ENCODE results near the gene BARHL1.

The BARHL1 gene

GRCh38 chr9:132548751-132549640, 33.4 kb upstream of the BARHL1 start:
- H3K27me3 ChIP-seq (ENCODE audit: control insufficient read depth, low read length), result no peaks in the 10 kb centered on the region
- H3K9me2 ChIP-seq (replicated peaks; ENCODE audit: control insufficient read depth, low read length), result no peaks in the 10 kb centered on the region
- H3K9me3 ChIP-seq (ENCODE audit: control insufficient read depth, insufficient read depth, low read length), result no peaks in the 10 kb centered on the region
- no peaks in the 10 kb centered on the region for H3K79me2 ChIP-seq (ENCODE audit: control insufficient read depth, low read length)
- H3F3A ChIP-seq (ENCODE audit: control insufficient read depth, insufficient read depth), result peaks cover 27% of the 10 kb centered on the region
- peak overlapping the region; percentile 66 for H3K4me3 ChIP-seq (ENCODE audit: low read length)
- H3K4me2 ChIP-seq (ENCODE audit: low read length), result peak overlapping the region; percentile 76
- TF ChIP-seq EZH2phosphoT487 (IDR thresholded peaks at IDR 0.05; ENCODE audit: borderline replicate concordance, low read length) (no peak), CTCF (IDR thresholded peaks at IDR 0.05; ENCODE audit: low read depth, low read length, poor library complexity, severe bottlenecking) (no peak)
- peak overlapping the region; percentile 95 for H3K27ac ChIP-seq (ENCODE audit: low read depth, low read length)
- peaks cover 68% of the 10 kb centered on the region for H3K4me1 ChIP-seq (ENCODE audit: control insufficient read depth, low read length)
- H3K36me3 ChIP-seq (ENCODE audit: control insufficient read depth, low read length), result no peaks in the 10 kb centered on the region
- H4K20me1 ChIP-seq (ENCODE audit: control insufficient read depth, insufficient read depth, low read depth, low read length), result no peaks in the 10 kb centered on the region

- no peaks in the 10 kb centered on the region for H3K36me3 ChIP-seq (ENCODE audit: control insufficient read depth, low read length)
- H3F3A ChIP-seq (ENCODE audit: control insufficient read depth, insufficient read depth), result peaks cover 27% of the 10 kb centered on the region
- no peak overlapping the region for H3K4me2 ChIP-seq (ENCODE audit: low read length)
- no peak for TF ChIP-seq EZH2phosphoT487 (IDR thresholded peaks at IDR 0.05; ENCODE audit: borderline replicate concordance, low read length)
- TF ChIP-seq CTCF (IDR thresholded peaks at IDR 0.05; ENCODE audit: low read depth, low read length, poor library complexity, severe bottlenecking), result no peak
- H3K4me3 ChIP-seq (ENCODE audit: low read length), result no peak overlapping the region
- H3K4me1 ChIP-seq (ENCODE audit: control insufficient read depth, low read length), result peaks cover 58% of the 10 kb centered on the region
- H3K9me3 ChIP-seq (ENCODE audit: control insufficient read depth, insufficient read depth, low read length), result no peaks in the 10 kb centered on the region
- H3K79me2 ChIP-seq (ENCODE audit: control insufficient read depth, low read length), result no peaks in the 10 kb centered on the region
- no peaks in the 10 kb centered on the region for H3K27me3 ChIP-seq (ENCODE audit: control insufficient read depth, low read length)
- H4K20me1 ChIP-seq (ENCODE audit: control insufficient read depth, insufficient read depth, low read depth, low read length), result no peaks in the 10 kb centered on the region
- no peaks in the 10 kb centered on the region for H3K9me2 ChIP-seq (replicated peaks; ENCODE audit: control insufficient read depth, low read length)
- no peak overlapping the region for H3K27ac ChIP-seq (ENCODE audit: low read depth, low read length)
Measured at GRCh38 chr9:132551556-132551955, 30.9 kb upstream of the BARHL1 start.

- peaks cover 26% of the 10 kb centered on the region for H3F3A ChIP-seq (ENCODE audit: control insufficient read depth, insufficient read depth)
- no peaks in the 10 kb centered on the region for H3K79me2 ChIP-seq (ENCODE audit: control insufficient read depth, low read length)
- no peaks in the 10 kb centered on the region for H3K36me3 ChIP-seq (ENCODE audit: control insufficient read depth, low read length)
- H3K4me2 ChIP-seq (ENCODE audit: low read length), result no peak overlapping the region
- no peak overlapping the region for H3K4me3 ChIP-seq (ENCODE audit: low read length)
- no peaks in the 10 kb centered on the region for H3K9me2 ChIP-seq (replicated peaks; ENCODE audit: control insufficient read depth, low read length)
- H3K9me3 ChIP-seq (ENCODE audit: control insufficient read depth, insufficient read depth, low read length), result no peaks in the 10 kb centered on the region
- TF ChIP-seq EZH2phosphoT487 (IDR thresholded peaks at IDR 0.05; ENCODE audit: borderline replicate concordance, low read length) (no peak), CTCF (IDR thresholded peaks at IDR 0.05; ENCODE audit: low read depth, low read length, poor library complexity, severe bottlenecking) (no peak)
- no peak overlapping the region for H3K27ac ChIP-seq (ENCODE audit: low read depth, low read length)
- H3K4me1 ChIP-seq (ENCODE audit: control insufficient read depth, low read length), result peaks cover 53% of the 10 kb centered on the region
- H4K20me1 ChIP-seq (ENCODE audit: control insufficient read depth, insufficient read depth, low read depth, low read length), result no peaks in the 10 kb centered on the region
- H3K27me3 ChIP-seq (ENCODE audit: control insufficient read depth, low read length), result no peaks in the 10 kb centered on the region
Measured at GRCh38 chr9:132552041-132552440, 30.4 kb upstream of the BARHL1 start.

All from DOHH2 (cell line).